Smooth muscle cell (in vitro differentiated cells): ENCODE data around the gene KIRREL3. TPM values are rescaled to one million over a fixed set of nuclear protein-coding genes. Genes with fewer than 3 reads are reported as not detected.

ENCODE experiments used
- DNase-seq: peaks from one replicate; lab custom pipeline; 2025; ENCODE audit not compliant: unreplicated experiment; lab: John Stamatoyannopoulos, UW
- H2AFZ ChIP-seq: fragments of 200-600 bp; sonication (generic); 2 replicates; pipeline ENCODE4 v1.6.0; 2016; ENCODE audit warnings: antibody characterized with exemption, low read depth, mild to moderate bottlenecking
- H3F3A ChIP-seq: fragments of 200-600 bp; sonication (generic); 2 replicates; pipeline ENCODE4 v1.6.0; 2017; ENCODE audit warnings: antibody characterized with exemption, low read depth
- H3K27ac ChIP-seq: fragments of 200-600 bp; sonication (generic); 2 replicates; pipeline ENCODE4 v1.5.1; 2016; ENCODE audit warnings: low read depth, mild to moderate bottlenecking
- H3K27me3 ChIP-seq: fragments of 200-600 bp; sonication (generic); 2 replicates; pipeline ENCODE4 v1.6.1; 2016; ENCODE audit warnings: low read depth, mild to moderate bottlenecking
- H3K36me3 ChIP-seq: fragments of 200-600 bp; sonication (generic); 2 replicates; pipeline ENCODE4 v1.5.1; 2016; ENCODE audit warnings: low read depth
- H3K4me1 ChIP-seq: fragments of 200-600 bp; sonication (generic); 2 replicates; pipeline ENCODE4 v1.5.1; 2016; ENCODE audit warnings: low read depth
- H3K4me2 ChIP-seq: fragments of 200-600 bp; sonication (generic); 2 replicates; pipeline ENCODE4 v1.6.0; 2016; ENCODE audit warnings: mild to moderate bottlenecking
- H3K4me3 ChIP-seq: fragments of 200-600 bp; sonication (generic); 2 replicates; pipeline ENCODE4 v1.5.1; 2016; ENCODE audit warnings: mild to moderate bottlenecking
- H3K79me2 ChIP-seq: fragments of 200-600 bp; sonication (generic); 2 replicates; pipeline ENCODE4 v1.6.0; 2016; ENCODE audit warnings: low read depth, mild to moderate bottlenecking
- H3K9ac ChIP-seq: fragments of 200-600 bp; sonication (generic); 2 replicates; pipeline ENCODE4 v1.6.0; 2016; ENCODE audit warnings: low read depth
- H3K9me3 ChIP-seq: fragments of 200-600 bp; sonication (generic); replicated peaks from 2 replicates; pipeline ENCODE4 v1.5.1; 2016; ENCODE audit warnings: low read depth
- H4K20me1 ChIP-seq: fragments of 200-600 bp; sonication (generic); 2 replicates; pipeline ENCODE4 v1.6.0; 2016; ENCODE audit warnings: low read depth
- CTCF ChIP-seq: fragments of 200-600 bp; sonication (generic); IDR thresholded peaks from 2 replicates; pipeline ENCODE4 v1.5.1; 2017; ENCODE audit warnings: borderline replicate concordance, mild to moderate bottlenecking, antibody characterized with exemption; ENCODE audit not compliant: insufficient read depth, poor library complexity, severe bottlenecking
- WGBS: methylation state at CpG from one replicate; pipeline ENCODE4 v1.1.7; 2016; ENCODE audit warnings: low lambda C conversion rate; 5-methylcytosine and 5-hydroxymethylcytosine counted together
- polyA plus RNA-seq: library from polyadenylated mRNA; unstranded; fragments of >200 nt; fragmentation: Nextera tagmentation; extraction: Ambion mirVana; gene quantifications from 2 replicates; pipeline ENCODE4 v1.2.1, GENCODE V29; 2016
- total RNA-seq: library from RNA; depleted of rRNA; stranded (reverse); fragments of >200 nt; gene quantifications from 2 replicates; pipeline ENCODE4 v1.2.3, GENCODE V29; 2014

The KIRREL3 gene
- total and polyA plus RNA-seq, 2 experiments from 2014 or later, result 1.2 TPM; not detected in 1

DNA sequence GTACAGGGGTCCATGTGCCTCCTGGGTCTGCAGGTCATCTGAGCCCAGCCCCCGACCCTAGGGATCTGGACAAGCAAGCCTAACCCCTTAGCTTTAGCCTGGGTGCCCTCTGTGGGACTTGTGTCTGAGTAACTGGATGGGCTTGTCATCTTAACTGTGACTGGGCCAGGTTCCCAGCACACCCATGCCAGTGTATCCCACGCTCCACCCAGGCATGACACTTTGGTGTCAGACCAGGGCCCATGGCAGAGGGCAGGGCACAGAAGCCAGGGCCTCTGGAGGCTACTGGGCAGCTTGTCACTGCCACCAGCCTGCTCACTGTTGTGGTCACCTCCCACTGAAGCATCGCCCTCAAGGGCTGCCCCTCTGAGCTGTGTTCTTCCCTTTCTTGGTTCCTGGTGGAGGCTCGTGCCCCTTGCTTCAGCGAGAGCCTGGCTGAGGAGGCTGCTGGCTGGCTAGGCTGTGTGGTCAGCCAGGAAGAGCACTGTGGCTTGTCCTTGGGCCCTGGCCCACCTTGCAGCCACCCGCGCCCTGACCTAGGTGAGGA is 564.3 kb downstream of the KIRREL3 start:
- no peak overlapping the region for H3K9ac ChIP-seq

GRCh38 chr11:126434950-126435335 is 565.6 kb downstream of the KIRREL3 start:
- Histone ChIP-seq H3F3A (no peaks in the 10 kb centered on the region), H3K4me2 (no peak overlapping the region), H2AFZ (no peak overlapping the region), H3K4me1 (peaks cover 22% of the 10 kb centered on the region), H3K9ac (no peak overlapping the region), H3K4me3 (no peak overlapping the region), H3K79me2 (no peaks in the 10 kb centered on the region), H3K36me3 (no peaks in the 10 kb centered on the region), H3K9me3 (no peaks in the 10 kb centered on the region), H4K20me1 (no peaks in the 10 kb centered on the region), H3K27me3 (no peaks in the 10 kb centered on the region), H3K27ac (no peak overlapping the region)
- DNase-seq, result no peak
- TF ChIP-seq CTCF, result no peak
- 78% methylated on average over 12 of the region's 12 CpGs for WGBS

More for the DNA sequence above, 564.3 kb downstream of the KIRREL3 start:
- Histone ChIP-seq H3K36me3 (no peaks in the 10 kb centered on the region), H3K4me2 (no peak overlapping the region), H4K20me1 (no peaks in the 10 kb centered on the region), H3K9me3 (no peaks in the 10 kb centered on the region), H3K79me2 (no peaks in the 10 kb centered on the region), H2AFZ (no peak overlapping the region), H3K27ac (no peak overlapping the region), H3K4me1 (peaks cover 26% of the 10 kb centered on the region), H3F3A (no peaks in the 10 kb centered on the region), H3K27me3 (no peaks in the 10 kb centered on the region), H3K4me3 (no peak overlapping the region)
- no peak for DNase-seq
- 96% methylated on average over 7 of the region's 7 CpGs for WGBS
- TF ChIP-seq CTCF, result no peak

DNA sequence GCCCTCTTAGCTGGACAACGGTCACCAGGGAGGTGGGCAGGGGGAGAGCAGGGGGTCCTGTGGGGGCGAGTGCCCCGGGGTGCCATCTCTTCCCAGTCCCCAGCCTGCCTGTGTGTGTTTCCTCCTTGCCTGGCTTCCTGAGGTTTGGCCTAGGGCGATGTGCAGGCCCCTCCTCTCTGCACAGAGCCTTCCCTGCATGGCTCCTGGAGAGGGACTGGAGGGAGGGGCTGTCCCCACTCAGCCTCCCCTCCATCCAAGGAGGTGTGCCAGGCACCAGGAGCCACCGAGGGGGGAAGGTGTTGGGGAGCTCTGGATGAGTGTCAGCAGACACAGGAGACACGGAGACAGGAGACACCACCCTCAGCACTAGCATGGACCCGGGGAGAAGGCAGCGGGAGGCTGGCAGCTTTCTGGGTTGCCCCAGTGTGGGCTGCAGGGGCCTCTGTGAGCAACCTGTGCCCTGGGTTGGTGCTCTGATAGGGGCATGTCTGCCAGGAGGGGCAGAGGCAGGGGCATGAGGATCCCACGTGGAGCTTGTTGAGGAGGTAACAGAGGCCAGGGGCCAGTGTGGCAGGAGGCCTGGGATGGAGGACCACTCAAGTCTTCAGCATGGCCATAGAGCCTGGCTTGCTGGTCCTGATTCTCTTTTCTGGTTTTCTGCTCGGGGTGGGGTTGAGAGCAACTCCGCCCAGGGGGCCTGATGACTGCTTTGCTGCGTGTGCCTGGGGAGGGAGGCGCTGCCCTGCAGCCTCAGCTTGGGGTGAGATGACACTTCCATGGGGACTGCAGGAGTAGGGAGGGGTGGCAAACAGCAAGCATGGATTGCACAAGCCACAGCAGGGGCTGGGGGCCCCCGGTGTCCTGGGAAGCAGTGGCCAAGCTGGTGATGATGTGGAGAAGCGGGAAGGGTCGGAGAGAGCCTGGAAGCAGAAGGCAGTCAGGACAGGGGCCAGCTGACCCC is 566.3 kb downstream of the KIRREL3 start:
- no peak for DNase-seq
- H3K9ac ChIP-seq, result no peak overlapping the region

More for the DNA sequence above, 566.3 kb downstream of the KIRREL3 start:
- H3K4me1 ChIP-seq, result peaks cover 22% of the 10 kb centered on the region
- 76% methylated on average over 13 of the region's 16 CpGs for WGBS
- no peaks in the 10 kb centered on the region for H3K79me2 ChIP-seq
- no peak overlapping the region for H3K27ac ChIP-seq
- H3F3A ChIP-seq, result no peaks in the 10 kb centered on the region
- H3K9me3 ChIP-seq, result no peaks in the 10 kb centered on the region
- H2AFZ ChIP-seq, result no peak overlapping the region
- no peaks in the 10 kb centered on the region for H3K36me3 ChIP-seq
- no peak for TF ChIP-seq CTCF
- no peak overlapping the region for H3K4me3 ChIP-seq
- no peak overlapping the region for H3K4me2 ChIP-seq
- H3K27me3 ChIP-seq, result no peaks in the 10 kb centered on the region
- H4K20me1 ChIP-seq, result no peaks in the 10 kb centered on the region
